Stomach (tissue), 4 donors: Measurements from ENCODE around the gene MOG.

Experiments used
- EP300 ChIP-seq: sonication (generic); formaldehyde crosslinking; IDR thresholded peaks from one replicate; pipeline ENCODE4 v1.6.1; 2017; ENCODE audit warnings: antibody characterized with exemption
- POLR2A ChIP-seq, 4 donors: fragments of 450-650 bp; IDR thresholded peaks; one replicate each; pipeline ENCODE4 v1.6.1; 2016; ENCODE audit warnings: antibody characterized with exemption in 4 of 4, control low read depth in 2 of 4, mild to moderate bottlenecking in 1 of 4, moderate library complexity in 1 of 4
- POLR2AphosphoS5 ChIP-seq, 3 donors: sonication (generic); formaldehyde crosslinking; IDR thresholded peaks; one replicate each; pipeline ENCODE4 v1.6.1; 2016; ENCODE audit warnings: antibody characterized with exemption in 3 of 3
- TF ChIP-seq, protein P1 (sequence below), 7 experiments: fragments of 450-650 bp in 4 of 7; fragments of 200-600 bp in 3 of 7; sonication (generic) in 3 of 7; IDR thresholded peaks; one replicate each; pipeline ENCODE4 v1.5.1; 2016 to 2019; ENCODE audit warnings: antibody characterized with exemption in 7 of 7, control low read depth in 2 of 7, mild to moderate bottlenecking in 1 of 7

GRCh38 chr6:29630315-29630714, 26.6 kb upstream of the MOG start:
- TF ChIP-seq, protein P1, sequence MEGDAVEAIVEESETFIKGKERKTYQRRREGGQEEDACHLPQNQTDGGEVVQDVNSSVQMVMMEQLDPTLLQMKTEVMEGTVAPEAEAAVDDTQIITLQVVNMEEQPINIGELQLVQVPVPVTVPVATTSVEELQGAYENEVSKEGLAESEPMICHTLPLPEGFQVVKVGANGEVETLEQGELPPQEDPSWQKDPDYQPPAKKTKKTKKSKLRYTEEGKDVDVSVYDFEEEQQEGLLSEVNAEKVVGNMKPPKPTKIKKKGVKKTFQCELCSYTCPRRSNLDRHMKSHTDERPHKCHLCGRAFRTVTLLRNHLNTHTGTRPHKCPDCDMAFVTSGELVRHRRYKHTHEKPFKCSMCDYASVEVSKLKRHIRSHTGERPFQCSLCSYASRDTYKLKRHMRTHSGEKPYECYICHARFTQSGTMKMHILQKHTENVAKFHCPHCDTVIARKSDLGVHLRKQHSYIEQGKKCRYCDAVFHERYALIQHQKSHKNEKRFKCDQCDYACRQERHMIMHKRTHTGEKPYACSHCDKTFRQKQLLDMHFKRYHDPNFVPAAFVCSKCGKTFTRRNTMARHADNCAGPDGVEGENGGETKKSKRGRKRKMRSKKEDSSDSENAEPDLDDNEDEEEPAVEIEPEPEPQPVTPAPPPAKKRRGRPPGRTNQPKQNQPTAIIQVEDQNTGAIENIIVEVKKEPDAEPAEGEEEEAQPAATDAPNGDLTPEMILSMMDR (IDR thresholded peaks at IDR 0.05): no peak
- TF ChIP-seq EP300 (no peak), POLR2A (IDR thresholded peaks at IDR 0.05) (no peak), POLR2AphosphoS5 (IDR thresholded peaks at IDR 0.05) (no peak)
